Subcutaneous abdominal adipose tissue (tissue), 5 donors: ENCODE data around the gene EXOC6B.

Experiments used
- H3K27ac ChIP-seq: one replicate; pipeline ENCODE4 v1.7.0; 2013; ENCODE audit warnings: low read depth, mild to moderate bottlenecking, inconsistent platforms, low read length, moderate library complexity
- H3K27me3 ChIP-seq, 5 donors: one replicate each; pipeline ENCODE4 v1.7.0; 2013; ENCODE audit warnings: low read length in 5 of 5, inconsistent platforms in 1 of 5; ENCODE audit not compliant: control insufficient read depth in 5 of 5, insufficient read depth in 4 of 5
- H3K36me3 ChIP-seq, 5 donors: one replicate each; pipeline ENCODE4 v1.7.0; 2013; ENCODE audit warnings: low read length in 5 of 5; ENCODE audit not compliant: control insufficient read depth in 5 of 5, insufficient read depth in 5 of 5
- H3K4me1 ChIP-seq, 5 donors: one replicate each; pipeline ENCODE4 v1.7.0; 2013; ENCODE audit warnings: low read length in 5 of 5, mild to moderate bottlenecking in 3 of 5, moderate library complexity in 1 of 5; ENCODE audit not compliant: control insufficient read depth in 5 of 5, insufficient read depth in 5 of 5
- H3K4me3 ChIP-seq, 5 donors: one replicate each; pipeline ENCODE4 v1.7.0; 2013; ENCODE audit warnings: low read length in 5 of 5, low read depth in 1 of 5
- H3K9ac ChIP-seq, 5 donors: one replicate each; pipeline ENCODE4 v1.7.0; 2013; ENCODE audit warnings: low read length in 5 of 5, mild to moderate bottlenecking in 4 of 5, moderate library complexity in 3 of 5
- H3K9me3 ChIP-seq, 5 donors: one replicate each; pipeline ENCODE4 v1.7.0; 2013; ENCODE audit warnings: low read length in 5 of 5; ENCODE audit not compliant: control insufficient read depth in 5 of 5
- donor health status: healthy.
- donor health status: healthy.
- donor health status: healthy.
- donor health status: healthy.
- donor health status: healthy.

EXOC6B gene

GRCh38 chr2:72819501-72819900 lies 6.3 kb downstream of the EXOC6B start:
- no peaks in the 10 kb centered on the region for H3K36me3 ChIP-seq
- no peaks in the 10 kb centered on the region for H3K9me3 ChIP-seq
- no peaks in the 10 kb centered on the region for H3K27me3 ChIP-seq
- peaks cover 0 to 20% (median 11%) of the 10 kb centered on the region in 5 donors for H3K4me1 ChIP-seq
- H3K27ac ChIP-seq, result no peak overlapping the region
- H3K9ac ChIP-seq, result no peak overlapping the region
- no peak overlapping the region for H3K4me3 ChIP-seq

GRCh38 chr2:72815655-72816278 lies 10.1 kb downstream of the EXOC6B start:
- H3K9me3 ChIP-seq, result no peaks in the 10 kb centered on the region
- H3K4me3 ChIP-seq, result no peak overlapping the region
- no peak overlapping the region for H3K9ac ChIP-seq
- H3K27me3 ChIP-seq, result no peaks in the 10 kb centered on the region
- no peak overlapping the region for H3K27ac ChIP-seq
- H3K4me1 ChIP-seq, result peaks cover 0 to 5% (median 0%) of the 10 kb centered on the region in 5 donors
- H3K36me3 ChIP-seq, result no peaks in the 10 kb centered on the region

- Histone ChIP-seq H3K4me1 (peaks cover 0 to 5% (median 0%) of the 10 kb centered on the region in 5 donors), H3K27me3 (no peaks in the 10 kb centered on the region), H3K27ac (no peak overlapping the region), H3K4me3 (no peak overlapping the region), H3K9me3 (peaks cover 0 to 9% (median 0%) of the 10 kb centered on the region in 5 donors), H3K9ac (no peak overlapping the region), H3K36me3 (no peaks in the 10 kb centered on the region)
Measured at GRCh38 chr2:72813841-72814240, 12.0 kb downstream of the EXOC6B start.

GRCh38 chr2:72810165-72810564 lies 15.7 kb downstream of the EXOC6B start:
- Histone ChIP-seq H3K4me3 (no peak overlapping the region), H3K27me3 (no peaks in the 10 kb centered on the region), H3K36me3 (no peaks in the 10 kb centered on the region), H3K27ac (no peak overlapping the region), H3K9ac (no peak overlapping the region), H3K4me1 (peaks cover 0 to 5% (median 0%) of the 10 kb centered on the region in 5 donors), H3K9me3 (peaks cover 0 to 16% (median 0%) of the 10 kb centered on the region in 5 donors)

- Histone ChIP-seq H3K4me1 (peaks cover 0 to 5% (median 0%) of the 10 kb centered on the region in 5 donors), H3K36me3 (no peaks in the 10 kb centered on the region), H3K27ac (no peak overlapping the region), H3K27me3 (no peaks in the 10 kb centered on the region), H3K4me3 (no peak overlapping the region), H3K9ac (no peak overlapping the region), H3K9me3 (peaks cover 0 to 16% (median 0%) of the 10 kb centered on the region in 5 donors)
Measured at GRCh38 chr2:72809095-72809494, 16.7 kb downstream of the EXOC6B start.

GRCh38 chr2:72806280-72806945 lies 19.4 kb downstream of the EXOC6B start:
- Histone ChIP-seq H3K27ac (no peak overlapping the region), H3K27me3 (no peaks in the 10 kb centered on the region), H3K4me3 (no peak overlapping the region), H3K36me3 (no peaks in the 10 kb centered on the region), H3K9me3 (peaks cover 0 to 16% (median 0%) of the 10 kb centered on the region in 5 donors), H3K4me1 (no peaks in the 10 kb centered on the region), H3K9ac (no peak overlapping the region)

GRCh38 chr2:72803626-72804320 lies 22.1 kb downstream of the EXOC6B start:
- Histone ChIP-seq H3K27ac (no peak overlapping the region), H3K4me1 (no peaks in the 10 kb centered on the region), H3K9ac (no peak overlapping the region), H3K4me3 (no peak overlapping the region), H3K36me3 (no peaks in the 10 kb centered on the region), H3K9me3 (peaks cover 0 to 6% (median 0%) of the 10 kb centered on the region in 5 donors), H3K27me3 (no peaks in the 10 kb centered on the region)

- Histone ChIP-seq H3K9ac (no peak overlapping the region), H3K27ac (no peak overlapping the region), H3K36me3 (no peaks in the 10 kb centered on the region), H3K4me3 (no peak overlapping the region), H3K9me3 (peaks cover 0 to under 1% (median 0%) of the 10 kb centered on the region in 5 donors), H3K27me3 (no peaks in the 10 kb centered on the region), H3K4me1 (peaks cover 0 to 2% (median 0%) of the 10 kb centered on the region in 5 donors)
Measured at GRCh38 chr2:72803151-72803550, 22.7 kb downstream of the EXOC6B start.

GRCh38 chr2:72800492-72800891 lies 25.3 kb downstream of the EXOC6B start:
- Histone ChIP-seq H3K36me3 (no peaks in the 10 kb centered on the region), H3K27ac (no peak overlapping the region), H3K9me3 (no peaks in the 10 kb centered on the region), H3K4me1 (peaks cover 0 to 14% (median 3%) of the 10 kb centered on the region in 5 donors), H3K27me3 (no peaks in the 10 kb centered on the region), H3K9ac (no peak overlapping the region), H3K4me3 (no peak overlapping the region)

- Histone ChIP-seq H3K36me3 (no peaks in the 10 kb centered on the region), H3K9ac (no peak overlapping the region), H3K4me1 (peaks cover 0 to 32% (median 20%) of the 10 kb centered on the region in 5 donors), H3K27me3 (no peaks in the 10 kb centered on the region), H3K27ac (peak overlapping the region; percentile 6), H3K4me3 (no peak overlapping the region), H3K9me3 (no peaks in the 10 kb centered on the region)
Measured at GRCh38 chr2:72797740-72798139, 28.1 kb downstream of the EXOC6B start.
